GM18867 (cell line): ENCODE results near the gene NEK4.
"Not testable (repeated sequence)": the region's sequence is repeated elsewhere in the genome, so short reads cannot be mapped to it uniquely, and the experiment has no call there.

Source experiments
- ATAC-seq: cut with Tn5 transposase; IDR thresholded peaks from one replicate; pipeline ENCODE4 v1.9.1; 2021; ENCODE audit warnings: mild to moderate bottlenecking, moderate library complexity; ENCODE audit not compliant: unreplicated experiment

NEK4 gene

GRCh38 chr3:52678265-52679198, 92.2 kb downstream of the NEK4 start:
- ATAC-seq, result no peak

DNA sequence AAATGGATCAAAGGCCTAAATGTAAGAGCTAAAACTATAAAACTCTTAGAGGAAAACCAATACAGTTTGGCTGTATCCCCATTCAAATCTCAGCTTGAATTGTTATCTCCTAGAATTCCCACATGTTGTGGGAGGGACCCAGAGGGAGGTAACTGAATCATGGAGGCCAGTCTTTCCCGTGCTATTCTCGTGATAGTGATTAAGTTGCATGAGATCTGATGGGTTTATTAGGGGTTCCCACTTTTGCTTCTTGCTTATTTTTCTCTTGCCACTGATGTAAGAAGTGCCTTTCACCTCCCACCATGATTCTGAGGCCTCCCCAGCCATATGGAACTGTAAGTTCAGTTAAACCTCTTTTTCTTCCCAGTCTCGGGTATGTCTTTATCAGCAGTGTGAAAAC, 94.5 kb downstream of the NEK4 start:
- not testable (repeated sequence) for ATAC-seq

DNA sequence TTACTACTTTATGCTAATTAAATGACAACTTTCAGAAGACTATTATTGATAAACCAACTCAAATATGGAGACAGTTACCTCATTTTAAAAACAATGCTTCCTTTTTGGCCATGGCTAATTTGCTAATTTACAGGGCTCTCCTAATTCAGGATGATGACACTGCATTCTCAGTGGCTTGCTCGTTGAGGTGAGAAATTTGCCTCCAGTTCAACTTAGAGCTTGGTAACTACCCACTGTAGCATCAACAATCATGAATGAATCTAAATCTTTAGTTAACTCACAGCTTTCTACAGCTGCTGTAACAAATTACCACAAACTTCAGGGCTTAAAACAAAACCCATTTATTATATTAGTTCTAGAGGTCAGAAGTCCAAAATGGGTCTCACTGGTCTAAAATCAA, 99.1 kb downstream of the NEK4 start:
- no peak for ATAC-seq

GRCh38 chr3:52670621-52671521, 99.9 kb downstream of the NEK4 start:
- peak; percentile 88 for ATAC-seq

GRCh38 chr3:52663098-52663497, 107.6 kb downstream of the NEK4 start:
- ATAC-seq, result no peak

GRCh38 chr3:52660046-52660445, 110.7 kb downstream of the NEK4 start:
- ATAC-seq, result no peak
